ENCODE measurements around the gene KLHL26.

DNA sequence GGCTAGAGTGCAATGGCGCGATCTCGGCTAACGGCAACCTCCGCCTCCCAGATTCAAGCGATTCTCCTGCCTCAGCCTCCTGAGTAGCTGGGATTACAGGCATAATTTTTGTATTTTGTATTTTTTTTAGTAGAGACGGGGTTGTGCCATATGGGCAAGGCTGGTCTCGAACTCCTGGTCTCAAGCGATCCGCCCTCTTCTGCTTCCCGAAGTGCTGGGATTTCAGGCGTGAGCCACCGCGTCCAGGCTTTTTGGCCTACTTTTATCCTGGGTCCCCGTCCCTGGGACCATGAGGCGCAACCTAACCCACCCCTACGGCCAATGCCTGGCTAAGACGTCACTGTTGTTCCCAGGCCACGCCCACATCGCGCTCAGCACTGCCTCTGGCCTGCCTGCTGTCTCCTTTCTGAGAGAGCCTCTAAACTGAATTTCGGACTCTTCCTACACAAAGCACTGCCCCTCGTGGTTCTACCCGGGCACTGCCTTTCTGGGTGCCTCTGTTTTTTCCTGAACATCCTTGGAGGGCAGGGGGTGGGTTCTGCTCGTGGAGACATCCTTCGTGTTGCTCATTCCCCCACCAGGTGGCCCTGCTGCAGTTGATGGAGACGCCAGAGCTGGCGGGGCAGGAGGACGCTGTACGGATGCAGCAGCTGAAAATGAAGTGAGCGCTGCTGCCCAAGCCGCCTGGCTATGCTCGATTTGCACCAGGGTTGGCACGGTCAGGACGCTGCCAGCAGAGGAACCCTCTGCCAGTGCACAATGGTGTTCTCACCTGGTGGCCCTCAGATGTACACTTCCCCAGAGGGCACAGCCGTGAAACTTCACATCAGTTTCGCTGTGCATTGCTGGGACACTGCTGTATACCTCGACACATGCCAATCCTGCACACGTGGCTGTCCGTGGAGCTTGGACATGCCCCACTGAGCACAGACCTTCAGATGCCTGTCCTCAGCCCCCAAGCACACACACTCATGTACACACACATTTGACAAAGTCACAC is 46.3 kb upstream of the KLHL26 start:
- TF ChIP-seq CTCF (IDR thresholded peaks at IDR 0.05) (no peak), POLR2A (IDR thresholded peaks at IDR 0.05) (no peak)

Measured in uterus (tissue), 2 donors.